MM.1S (cell line): ENCODE data around the gene KCNK4.

Experiments used
- DNase-seq: peaks from one replicate; pipeline ENCODE4 v3.0.0-alpha.2; 2015
- H2AFZ ChIP-seq: fragments of 300-600 bp; sonication (generic); 2 replicates; pipeline ENCODE4 v1.6.0; 2016; ENCODE audit warnings: antibody characterized with exemption, low read length
- H3F3A ChIP-seq: fragments of 300-600 bp; sonication (generic); 2 replicates; pipeline ENCODE4 v1.6.1; 2016; ENCODE audit warnings: mild to moderate bottlenecking, antibody characterized with exemption, low read length, moderate library complexity, mixed read lengths; ENCODE audit not compliant: insufficient read depth
- H3K27ac ChIP-seq: fragments of 300-600 bp; sonication (generic); 2 replicates; pipeline ENCODE4 v1.5.1; 2016; ENCODE audit warnings: mild to moderate bottlenecking, low read length
- H3K27me3 ChIP-seq: fragments of 300-600 bp; sonication (generic); replicated peaks from 2 replicates; pipeline ENCODE4 v1.6.0; 2016; ENCODE audit warnings: low read length; ENCODE audit not compliant: insufficient read depth
- H3K36me3 ChIP-seq: fragments of 300-600 bp; sonication (generic); replicated peaks from 2 replicates; pipeline ENCODE4 v1.6.1; 2016; ENCODE audit warnings: mild to moderate bottlenecking, low read length, mixed read lengths; ENCODE audit not compliant: insufficient read depth
- H3K4me1 ChIP-seq: fragments of 300-600 bp; sonication (generic); 2 replicates; pipeline ENCODE4 v1.6.1; 2016; ENCODE audit warnings: low read length, mixed read lengths
- H3K4me2 ChIP-seq: fragments of 300-600 bp; sonication (generic); 2 replicates; pipeline ENCODE4 v1.6.0; 2016; ENCODE audit warnings: low read depth, low read length
- H3K4me3 ChIP-seq: fragments of 300-600 bp; sonication (generic); 2 replicates; pipeline ENCODE4 v1.5.1; 2016; ENCODE audit warnings: low read length, mixed read lengths
- H3K79me2 ChIP-seq: fragments of 300-600 bp; sonication (generic); 2 replicates; pipeline ENCODE4 v1.6.1; 2016; ENCODE audit warnings: mixed run types, low read length, mixed read lengths
- H3K9ac ChIP-seq: fragments of 300-600 bp; sonication (generic); 2 replicates; pipeline ENCODE4 v1.6.1; 2016; ENCODE audit warnings: low read length, mixed read lengths
- H3K9me2 ChIP-seq: fragments of 300-600 bp; sonication (generic); replicated peaks from 2 replicates; pipeline ENCODE4 v1.6.1; 2016; ENCODE audit warnings: mild to moderate bottlenecking, low read length, mixed read lengths; ENCODE audit not compliant: insufficient read depth
- H3K9me3 ChIP-seq: fragments of 300-600 bp; sonication (generic); replicated peaks from 2 replicates; pipeline ENCODE4 v1.6.1; 2016; ENCODE audit warnings: mild to moderate bottlenecking, low read length, mixed read lengths; ENCODE audit not compliant: insufficient read depth
- H4K20me1 ChIP-seq: fragments of 300-600 bp; sonication (generic); 2 replicates; pipeline ENCODE4 v1.6.1; 2016; ENCODE audit warnings: mild to moderate bottlenecking, low read length, moderate library complexity, mixed read lengths; ENCODE audit not compliant: insufficient read depth
- CTCF ChIP-seq: fragments of 300-600 bp; sonication (generic); IDR thresholded peaks from 2 replicates; pipeline ENCODE4 v1.5.1; 2016; ENCODE audit warnings: antibody characterized with exemption, low read length, mixed read lengths
- EZH2 ChIP-seq: fragments of 300-600 bp; sonication (generic); optimal IDR thresholded peaks from 2 replicates; pipeline ENCODE3; 2017; ENCODE audit warnings: low read depth, mild to moderate bottlenecking, antibody characterized with exemption, low read length, mixed read lengths
- EZH2phosphoT487 ChIP-seq: fragments of 300-600 bp; sonication (generic); IDR thresholded peaks from 2 replicates; pipeline ENCODE4 v1.6.1; 2018; ENCODE audit warnings: antibody characterized with exemption, low read length

The KCNK4 gene

GRCh38 chr11:64265176-64266160 lies 25.6 kb upstream of the KCNK4 start:
- Histone ChIP-seq H2AFZ (no peak overlapping the region), H3K9me2 (no peaks in the 10 kb centered on the region), H3F3A (peaks cover 13% of the 10 kb centered on the region), H3K9ac (no peak overlapping the region), H3K4me2 (no peak overlapping the region), H4K20me1 (no peaks in the 10 kb centered on the region), H3K27me3 (no peaks in the 10 kb centered on the region), H3K27ac (no peak overlapping the region), H3K4me3 (no peak overlapping the region), H3K36me3 (no peaks in the 10 kb centered on the region), H3K4me1 (no peaks in the 10 kb centered on the region), H3K79me2 (no peaks in the 10 kb centered on the region; the same call in 1 of the 2 replicates), H3K9me3 (no peaks in the 10 kb centered on the region)
- no peak for TF ChIP-seq EZH2
- no peak for TF ChIP-seq EZH2phosphoT487
- no peak for TF ChIP-seq CTCF
- DNase-seq, result no peak

- no peak for DNase-seq
- TF ChIP-seq CTCF (no peak), EZH2 (no peak), EZH2phosphoT487 (no peak)
- Histone ChIP-seq H3K9me3 (no peaks in the 10 kb centered on the region), H3K9ac (no peak overlapping the region), H3K79me2 (peaks cover under 1% of the 10 kb centered on the region; the same call in 1 of the 2 replicates), H3K27ac (no peak overlapping the region), H3K36me3 (no peaks in the 10 kb centered on the region), H3F3A (peaks cover 16% of the 10 kb centered on the region), H3K4me2 (no peak overlapping the region), H3K27me3 (no peaks in the 10 kb centered on the region), H3K9me2 (no peaks in the 10 kb centered on the region), H2AFZ (no peak overlapping the region), H4K20me1 (no peaks in the 10 kb centered on the region), H3K4me3 (no peak overlapping the region), H3K4me1 (no peaks in the 10 kb centered on the region)
Observed at GRCh38 chr11:64266339-64266738, 24.8 kb upstream of the KCNK4 start.

- no peaks in the 10 kb centered on the region for H4K20me1 ChIP-seq
- no peaks in the 10 kb centered on the region for H3K36me3 ChIP-seq
- no peaks in the 10 kb centered on the region for H3K9me3 ChIP-seq
- H3F3A ChIP-seq, result peaks cover 23% of the 10 kb centered on the region
- peaks cover 7% of the 10 kb centered on the region; the same call in 1 of the 2 replicates for H3K79me2 ChIP-seq
- H2AFZ ChIP-seq, result no peak overlapping the region
- no peaks in the 10 kb centered on the region for H3K9me2 ChIP-seq
- H3K4me1 ChIP-seq, result 0 out of 2 replicates have a peak, but pooled peaks cover 5% of the 10 kb centered on the region
- H3K27ac ChIP-seq, result no peak overlapping the region
- TF ChIP-seq EZH2 (no peak), EZH2phosphoT487 (no peak), CTCF (no peak)
- DNase-seq, result no peak
- no peak overlapping the region for H3K4me2 ChIP-seq
- H3K27me3 ChIP-seq, result no peaks in the 10 kb centered on the region
- H3K9ac ChIP-seq, result no peak overlapping the region
- H3K4me3 ChIP-seq, result no peak overlapping the region
Observed at GRCh38 chr11:64267207-64267945, 23.7 kb upstream of the KCNK4 start.
